IMR-90 (cell line): ENCODE results near the gene TMEM33. TPM values are rescaled to one million over a fixed set of nuclear protein-coding genes. Genes with fewer than 3 reads are reported as not detected.

Experiments used
- ATAC-seq: fragments of 200-7000 bp; cut with Tn5 transposase; 2 replicates; pipeline ENCODE4 v1.9.1; 2020; ENCODE audit warnings: low read depth, mild to moderate bottlenecking, moderate library complexity
- BruUV-seq: library from RNA; stranded (reverse); fragments of 400-500 nt; replicated peaks from 2 replicates; lab custom pipeline; 2021; lab: Mats Ljungman, UMichigan
- CTCF ChIA-PET: fragments of 300-600 bp; formaldehyde crosslinking; extraction: SDS; loops from one replicate; lab custom pipeline; 2021; ENCODE audit warnings: antibody characterized with exemption; lab: Yijun Ruan, JAX
- POLR2A ChIA-PET: fragments of 300-600 bp; sonication (Branson Sonifier 250); formaldehyde crosslinking; loops from one replicate; lab custom pipeline; 2022; ENCODE audit warnings: antibody characterized with exemption; ENCODE audit not compliant: unreplicated experiment; lab: Charles Lee
- DNase-seq: peaks from one replicate; pipeline ENCODE4 v3.0.0; 2013
- H2AFZ ChIP-seq: replicated peaks from 2 replicates; pipeline ENCODE3; 2013; ENCODE audit warnings: low read length, mild to moderate bottlenecking; ENCODE audit not compliant: poor library complexity
- H2AK5ac ChIP-seq: 2 replicates; pipeline ENCODE4 v1.6.1; 2013; ENCODE audit warnings: low read depth, low read length, inconsistent platforms
- H2AK9ac ChIP-seq: replicated peaks from 2 replicates; pipeline ENCODE3; 2013; ENCODE audit warnings: mild to moderate bottlenecking, low read depth, low read length, moderate library complexity; ENCODE audit not compliant: poor library complexity
- H2BK120ac ChIP-seq: 2 replicates; pipeline ENCODE4 v1.6.1; 2013; ENCODE audit warnings: low read depth, low read length, inconsistent platforms
- H2BK15ac ChIP-seq: 3 replicates; pipeline ENCODE4 v1.6.1; 2013; ENCODE audit warnings: low read depth, low read length, inconsistent platforms
- H2BK20ac ChIP-seq: 2 replicates; pipeline ENCODE4 v1.6.1; 2013; ENCODE audit warnings: low read depth, mild to moderate bottlenecking, inconsistent platforms, low read length, moderate library complexity
- H2BK5ac ChIP-seq: 2 replicates; pipeline ENCODE4 v1.6.1; 2013; ENCODE audit warnings: mild to moderate bottlenecking, low read depth, low read length, inconsistent platforms; ENCODE audit not compliant: poor library complexity, severe bottlenecking
- H3K14ac ChIP-seq: replicated peaks from 2 replicates; pipeline ENCODE4 v1.6.1; 2013; ENCODE audit warnings: low read depth, low read length, inconsistent platforms
- H3K18ac ChIP-seq: 2 replicates; pipeline ENCODE4 v1.6.1; 2013; ENCODE audit warnings: low read depth, low read length, control low read depth
- H3K23ac ChIP-seq: 2 replicates; pipeline ENCODE4 v1.6.1; 2013; ENCODE audit warnings: low read depth, low read length, inconsistent platforms
- H3K27ac ChIP-seq: 2 replicates; pipeline ENCODE4 v1.5.1; 2013; ENCODE audit warnings: mild to moderate bottlenecking, control low read depth, low read length; ENCODE audit not compliant: insufficient read depth
- H3K27me3 ChIP-seq: 2 replicates; pipeline ENCODE4 v1.6.1; 2013; ENCODE audit warnings: low read length; ENCODE audit not compliant: control insufficient read depth, insufficient read depth
- H3K36me3 ChIP-seq: 2 replicates; pipeline ENCODE4 v1.6.1; 2013; ENCODE audit warnings: low read length, mixed read lengths; ENCODE audit not compliant: control insufficient read depth, insufficient read depth
- H3K4ac ChIP-seq: 2 replicates; pipeline ENCODE4 v1.6.1; 2013; ENCODE audit warnings: low read depth, low read length, inconsistent platforms
- H3K4me1 ChIP-seq: 2 replicates; pipeline ENCODE4 v1.6.1; 2013; ENCODE audit warnings: low read length, mixed read lengths; ENCODE audit not compliant: control insufficient read depth, insufficient read depth
- H3K4me2 ChIP-seq: 2 replicates; pipeline ENCODE4 v1.6.1; 2013; ENCODE audit warnings: low read depth, mild to moderate bottlenecking, control low read depth, low read length, moderate library complexity
- H3K4me3 ChIP-seq: 2 replicates; pipeline ENCODE4 v1.5.1; 2013; ENCODE audit warnings: low read depth, mild to moderate bottlenecking, control low read depth, low read length, moderate library complexity; ENCODE audit not compliant: insufficient read depth
- H3K56ac ChIP-seq: 2 replicates; pipeline ENCODE4 v1.6.1; 2013; ENCODE audit warnings: low read length, inconsistent platforms; ENCODE audit not compliant: insufficient read depth; ENCODE audit errors: extremely low read depth
- H3K79me1 ChIP-seq, 2 experiments: 2 replicates each; pipeline ENCODE4 v1.6.1; 2013; ENCODE audit warnings: low read length in 2 of 2, inconsistent platforms in 1 of 2, low read depth in 1 of 2
- H3K9ac ChIP-seq: 2 replicates; pipeline ENCODE4 v1.6.1; 2013; ENCODE audit warnings: low read depth, low read length, control low read depth
- H3K9me1 ChIP-seq: 2 replicates; pipeline ENCODE4 v1.6.1; 2013; ENCODE audit warnings: low read length, inconsistent platforms; ENCODE audit not compliant: insufficient read depth
- H3K9me3 ChIP-seq: 2 replicates; pipeline ENCODE4 v1.6.1; 2013; ENCODE audit warnings: low read length; ENCODE audit not compliant: control insufficient read depth, insufficient read depth
- H4K20me1 ChIP-seq: 2 replicates; pipeline ENCODE4 v1.6.1; 2013; ENCODE audit warnings: low read length, inconsistent platforms; ENCODE audit not compliant: insufficient read depth
- H4K5ac ChIP-seq: 2 replicates; pipeline ENCODE4 v1.6.1; 2013; ENCODE audit warnings: mild to moderate bottlenecking, low read depth, low read length, control low read depth
- H4K8ac ChIP-seq, 2 experiments: 2 replicates each; pipeline ENCODE4 v1.6.1; 2013; ENCODE audit warnings: low read depth in 2 of 2, low read length in 2 of 2, control low read depth in 1 of 2, inconsistent platforms in 1 of 2
- H4K91ac ChIP-seq: 2 replicates; pipeline ENCODE4 v1.6.1; 2013; ENCODE audit warnings: low read depth, low read length, inconsistent platforms; ENCODE audit not compliant: insufficient read depth
- BHLHE40 ChIP-seq: fragments of 150-350 bp; IDR thresholded peaks from 2 replicates; pipeline ENCODE4 v1.6.1; 2016; ENCODE audit warnings: mild to moderate bottlenecking, low read depth, low read length
- CEBPB ChIP-seq: IDR thresholded peaks from 2 replicates; pipeline ENCODE4 v1.6.1; 2012; ENCODE audit warnings: low read depth, low read length, improper control_type of control experiment
- CHD1 ChIP-seq: IDR thresholded peaks from 2 replicates; pipeline ENCODE4 v1.6.1; 2012; ENCODE audit warnings: low read depth, low read length, improper control_type of control experiment
- FOS ChIP-seq: fragments of 150-350 bp; IDR thresholded peaks from 2 replicates; pipeline ENCODE4 v1.6.1; 2016; ENCODE audit warnings: low read depth, low read length
- MAFK ChIP-seq: IDR thresholded peaks from 2 replicates; pipeline ENCODE4 v1.6.1; 2012; ENCODE audit warnings: low read depth, low read length, improper control_type of control experiment
- MAZ ChIP-seq: IDR thresholded peaks from 2 replicates; pipeline ENCODE4 v1.6.1; 2012; ENCODE audit warnings: low read depth, mild to moderate bottlenecking, low read length, improper control_type of control experiment, moderate library complexity, borderline replicate concordance
- MXI1 ChIP-seq: IDR thresholded peaks from 2 replicates; pipeline ENCODE4 v1.6.1; 2012; ENCODE audit warnings: low read depth, mild to moderate bottlenecking, low read length, moderate library complexity, borderline replicate concordance
- NFE2L2 ChIP-seq: fragments of 150-350 bp; IDR thresholded peaks from 2 replicates; pipeline ENCODE4 v1.6.1; 2016; ENCODE audit warnings: low read depth, mild to moderate bottlenecking, low read length
- POLR2A ChIP-seq: IDR thresholded peaks from 2 replicates; pipeline ENCODE4 v1.6.1; 2012; ENCODE audit warnings: mild to moderate bottlenecking, low read depth, low read length
- RAD21 ChIP-seq: IDR thresholded peaks from 2 replicates; pipeline ENCODE4 v1.6.1; 2012; ENCODE audit warnings: low read length, improper control_type of control experiment
- RCOR1 ChIP-seq: IDR thresholded peaks from 2 replicates; pipeline ENCODE4 v1.6.1; 2012; ENCODE audit warnings: mild to moderate bottlenecking, low read length, improper control_type of control experiment; ENCODE audit not compliant: insufficient replicate concordance
- RFX5 ChIP-seq: IDR thresholded peaks from 2 replicates; pipeline ENCODE4 v1.8.0; 2012; ENCODE audit warnings: low read depth, mild to moderate bottlenecking, low read length, moderate library complexity
- SMC3 ChIP-seq: fragments of 150-350 bp; IDR thresholded peaks from 2 replicates; pipeline ENCODE4 v1.6.1; 2016; ENCODE audit warnings: low read depth, mild to moderate bottlenecking, antibody characterized with exemption, low read length, moderate library complexity
- WGBS, 2 experiments: methylation state at CpG; one replicate each; pipeline versions ENCODE4 v1.1.5 to v1.1.7; 2013; ENCODE audit warnings: missing lambda C conversion rate in 2 of 2; ENCODE audit not compliant: insufficient read length in 1 of 2; ENCODE audit errors: extremely low coverage in 2 of 2; 5-methylcytosine and 5-hydroxymethylcytosine counted together
- dilution Hi-C: fragments of 300-500 bp; cut with HindIII; formaldehyde crosslinking; loops from one replicate; pipeline ENCODE4 v1.14.3; 2018; ENCODE audit warnings: low sequenced_read_pairs; ENCODE audit not compliant: unreplicated experiment
- in situ Hi-C: fragments of 300-500 bp; cut with MboI; formaldehyde crosslinking; loops from 3 replicates; pipeline ENCODE4 v1.14.3; 2019; ENCODE audit warnings: low sequenced_read_pairs, inconsistent platforms, mixed read lengths
- intact Hi-C: fragments of 100-400 bp; cut with micrococcal nuclease; formaldehyde crosslinking; loops from 2 replicates; pipeline ENCODE4 v1.10.0; 2022
- polyA plus RNA-seq, 3 experiments: library from polyadenylated mRNA; depleted of rRNA; stranded (reverse); fragments of >200 nt; gene quantifications; 2 replicates each; pipeline ENCODE4 v1.2.3, GENCODE V29; 2012; ENCODE audit warnings: low replicate concordance in 1 of 3
- total RNA-seq: library from RNA; depleted of rRNA; stranded (reverse); fragments of >200 nt; gene quantifications from 2 replicates; pipeline ENCODE4 v1.2.3, GENCODE V29; 2012
- TF ChIP-seq, protein P1 (sequence below): fragments of 150-350 bp; IDR thresholded peaks from 2 replicates; pipeline ENCODE4 v1.6.1; 2016; ENCODE audit warnings: low read depth, mild to moderate bottlenecking, low read length, moderate library complexity, borderline replicate concordance
- TF ChIP-seq, protein P2 (sequence below): fragments of 150-350 bp; IDR thresholded peaks from 2 replicates; pipeline ENCODE4 v1.6.1; 2017; ENCODE audit warnings: mild to moderate bottlenecking, antibody characterized with exemption, low read length, low read depth
- TF ChIP-seq, protein P3 (sequence below): conservative IDR thresholded peaks from 2 replicates; pipeline ENCODE4 v1.5.1; 2012; ENCODE audit warnings: mild to moderate bottlenecking, low read depth, low read length, improper control_type of control experiment

TMEM33 gene
- total and polyA plus RNA-seq, 2 of the 4 experiments (the other 2 are of a cell fraction): 23.6 to 45.5 TPM

DNA sequence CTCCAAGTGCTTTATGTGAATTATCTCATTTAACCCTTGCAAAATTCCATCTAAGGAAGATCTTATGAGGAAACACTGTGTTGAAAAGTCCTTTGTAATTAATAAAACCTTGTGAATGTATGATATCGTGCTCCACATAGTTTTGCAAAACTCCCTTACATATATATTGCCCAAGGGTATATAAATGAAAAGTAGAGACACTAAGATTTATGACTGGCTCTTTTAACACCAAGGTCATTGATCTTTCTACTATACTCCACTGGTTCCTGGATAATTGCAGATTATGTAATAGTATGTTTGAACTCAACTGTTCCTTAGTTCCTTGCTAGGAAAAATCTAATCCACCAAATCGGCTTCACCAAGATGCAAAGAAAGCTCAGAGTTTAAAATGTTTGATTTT lies 48.0 kb upstream of the TMEM33 start:
- WGBS, 2 experiments: no CpG with 5 or more reads among the region's 2 CpGs
- H3K4ac ChIP-seq: no peak overlapping the region
- intact Hi-C loops: loop anchor here (5.0 kb wide), 1 partner anchor 75 kb away; no protein-coding TSS in a partner anchor
- H4K8ac ChIP-seq: no peak overlapping the region
- no peak for TF ChIP-seq MAZ
- no peak for TF ChIP-seq RCOR1
- TF ChIP-seq RFX5: no peak
- TF ChIP-seq, protein P1, sequence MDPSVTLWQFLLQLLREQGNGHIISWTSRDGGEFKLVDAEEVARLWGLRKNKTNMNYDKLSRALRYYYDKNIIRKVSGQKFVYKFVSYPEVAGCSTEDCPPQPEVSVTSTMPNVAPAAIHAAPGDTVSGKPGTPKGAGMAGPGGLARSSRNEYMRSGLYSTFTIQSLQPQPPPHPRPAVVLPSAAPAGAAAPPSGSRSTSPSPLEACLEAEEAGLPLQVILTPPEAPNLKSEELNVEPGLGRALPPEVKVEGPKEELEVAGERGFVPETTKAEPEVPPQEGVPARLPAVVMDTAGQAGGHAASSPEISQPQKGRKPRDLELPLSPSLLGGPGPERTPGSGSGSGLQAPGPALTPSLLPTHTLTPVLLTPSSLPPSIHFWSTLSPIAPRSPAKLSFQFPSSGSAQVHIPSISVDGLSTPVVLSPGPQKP: no peak
- no peak for TF ChIP-seq RAD21
- TF ChIP-seq, protein P2, sequence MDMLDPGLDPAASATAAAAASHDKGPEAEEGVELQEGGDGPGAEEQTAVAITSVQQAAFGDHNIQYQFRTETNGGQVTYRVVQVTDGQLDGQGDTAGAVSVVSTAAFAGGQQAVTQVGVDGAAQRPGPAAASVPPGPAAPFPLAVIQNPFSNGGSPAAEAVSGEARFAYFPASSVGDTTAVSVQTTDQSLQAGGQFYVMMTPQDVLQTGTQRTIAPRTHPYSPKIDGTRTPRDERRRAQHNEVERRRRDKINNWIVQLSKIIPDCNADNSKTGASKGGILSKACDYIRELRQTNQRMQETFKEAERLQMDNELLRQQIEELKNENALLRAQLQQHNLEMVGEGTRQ: no peak
- TF ChIP-seq NFE2L2: no peak
- TF ChIP-seq CHD1: no peak
- TF ChIP-seq BHLHE40: no peak
- no peak for TF ChIP-seq CEBPB
- no peak for TF ChIP-seq SMC3
- TF ChIP-seq MAFK: no peak
- TF ChIP-seq FOS: no peak
- TF ChIP-seq POLR2A: no peak
- no peak for TF ChIP-seq MXI1
- TF ChIP-seq, protein P3, sequence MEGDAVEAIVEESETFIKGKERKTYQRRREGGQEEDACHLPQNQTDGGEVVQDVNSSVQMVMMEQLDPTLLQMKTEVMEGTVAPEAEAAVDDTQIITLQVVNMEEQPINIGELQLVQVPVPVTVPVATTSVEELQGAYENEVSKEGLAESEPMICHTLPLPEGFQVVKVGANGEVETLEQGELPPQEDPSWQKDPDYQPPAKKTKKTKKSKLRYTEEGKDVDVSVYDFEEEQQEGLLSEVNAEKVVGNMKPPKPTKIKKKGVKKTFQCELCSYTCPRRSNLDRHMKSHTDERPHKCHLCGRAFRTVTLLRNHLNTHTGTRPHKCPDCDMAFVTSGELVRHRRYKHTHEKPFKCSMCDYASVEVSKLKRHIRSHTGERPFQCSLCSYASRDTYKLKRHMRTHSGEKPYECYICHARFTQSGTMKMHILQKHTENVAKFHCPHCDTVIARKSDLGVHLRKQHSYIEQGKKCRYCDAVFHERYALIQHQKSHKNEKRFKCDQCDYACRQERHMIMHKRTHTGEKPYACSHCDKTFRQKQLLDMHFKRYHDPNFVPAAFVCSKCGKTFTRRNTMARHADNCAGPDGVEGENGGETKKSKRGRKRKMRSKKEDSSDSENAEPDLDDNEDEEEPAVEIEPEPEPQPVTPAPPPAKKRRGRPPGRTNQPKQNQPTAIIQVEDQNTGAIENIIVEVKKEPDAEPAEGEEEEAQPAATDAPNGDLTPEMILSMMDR: no peak
- H4K20me1 ChIP-seq: no peaks in the 10 kb centered on the region
- H3K18ac ChIP-seq: no peak overlapping the region
- BruUV-seq: no TSS peak
- no peak overlapping the region for H2BK5ac ChIP-seq
- no peak for ATAC-seq
- H3K4me1 ChIP-seq: no peaks in the 10 kb centered on the region
- no peaks in the 10 kb centered on the region for H3K9me1 ChIP-seq
- dilution Hi-C loops: no loop called here
- H3K9me3 ChIP-seq: no peaks in the 10 kb centered on the region
- H3K23ac ChIP-seq: no peak overlapping the region
- no peaks in the 10 kb centered on the region for H3K36me3 ChIP-seq
- H2AK9ac ChIP-seq: no peak overlapping the region
- in situ Hi-C loops: loop anchor here (5.0 to 10.0 kb wide), 2 partner anchors 195 to 602 kb away; no protein-coding TSS in a partner anchor
- H4K5ac ChIP-seq: no peak overlapping the region
- no peak overlapping the region for H4K91ac ChIP-seq
- H2AK5ac ChIP-seq: no peak overlapping the region
- no peak overlapping the region for H2BK15ac ChIP-seq
- ChIA-PET POLR2A (no interaction called here), CTCF (interaction anchor here (0.7 to 4.2 kb wide), 6 partner anchors 9 to 195 kb away, joined by 3 to 22 read pairs (median 4); no protein-coding TSS in a partner anchor)
- H3K9ac ChIP-seq: no peak overlapping the region
- H3K27me3 ChIP-seq: peaks cover 40% of the 10 kb centered on the region
- no peaks in the 10 kb centered on the region for H3K79me1 ChIP-seq
- H2BK120ac ChIP-seq: no peak overlapping the region
- no peak overlapping the region for H3K27ac ChIP-seq
- no peak overlapping the region for H3K56ac ChIP-seq
- no peak overlapping the region for H3K4me3 ChIP-seq
- H2BK20ac ChIP-seq: no peak overlapping the region
- no peak overlapping the region for H3K14ac ChIP-seq
- H2AFZ ChIP-seq: no peak overlapping the region
- no peak for DNase-seq
- H3K4me2 ChIP-seq: no peak overlapping the region
